ENCODE data around the gene KCNRG. TPM values are rescaled to one million over a fixed set of nuclear protein-coding genes. Genes with fewer than 3 reads are reported as not detected.

KCNRG gene
- total and polyA plus RNA-seq, 2 donors: 0.68 to 3.5 TPM

DNA sequence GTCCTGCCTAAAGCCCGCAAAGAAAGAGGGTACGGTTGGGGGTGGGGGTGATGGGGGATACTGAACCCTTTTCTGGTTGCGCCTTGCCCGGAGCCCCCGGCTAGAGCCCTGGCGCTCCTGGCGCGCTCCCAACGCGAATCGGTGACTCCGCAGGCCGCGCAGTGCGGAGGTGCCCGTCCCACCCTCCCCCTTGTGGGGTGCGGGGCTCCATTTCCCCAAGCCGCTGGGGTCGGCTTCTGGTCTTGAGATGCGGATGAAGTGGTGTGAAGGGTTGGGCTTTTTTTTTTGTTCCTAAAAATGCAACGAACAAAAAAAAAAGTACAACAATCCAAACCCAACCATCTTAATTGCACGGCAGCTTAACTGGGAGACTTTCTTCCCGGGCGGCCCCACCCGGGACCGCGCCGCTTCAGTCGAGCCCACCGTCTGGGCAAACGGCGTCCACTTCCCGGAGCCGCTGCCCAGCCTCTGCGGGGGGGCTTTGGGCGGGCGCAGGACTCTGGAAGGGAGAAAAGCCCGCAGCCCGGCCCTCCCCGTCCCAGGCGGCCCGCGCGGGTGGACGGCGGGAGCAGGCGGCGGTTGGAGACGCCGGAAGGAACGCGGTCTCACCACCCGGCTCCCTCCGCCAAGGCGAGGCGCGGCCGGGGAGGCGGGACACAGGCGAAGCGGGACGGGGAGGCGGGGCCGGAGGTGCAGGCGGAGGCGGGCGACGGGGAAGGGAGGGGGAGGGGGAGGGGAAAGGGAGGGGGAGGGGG, 18.9 kb upstream of the KCNRG start:
- Histone ChIP-seq H3K27ac (ENCODE audit: low read depth) (peak overlapping the region; percentile 90), H3K4me3 (ENCODE audit: low read depth, low read length) (peak overlapping the region; percentile 69), H3K4me1 (ENCODE audit: insufficient read depth) (peaks cover 5% of the 10 kb centered on the region), H3K36me3 (ENCODE audit: insufficient read depth) (no peaks in the 10 kb centered on the region)
- under 1% methylated on average over 65 of the region's 68 CpGs for WGBS
- DNase-seq (ENCODE audit: extremely low spot score): peak; percentile 75

GRCh38 chr13:49996951-49997895, 18.0 kb upstream of the KCNRG start, which contains the start of gene TRIM13:
Gene TRIM13 (plus strand): TSS chr13:49997042. CDS start chr13:50011941, 14,899 bp downstream.
- H3K4me1 ChIP-seq (ENCODE audit: insufficient read depth): peaks cover 5% of the 10 kb centered on the region
- peak within 1 kb of the TSS; percentile 69 for H3K4me3 ChIP-seq (ENCODE audit: low read depth, low read length)
- WGBS: under 1% methylated on average over 55 of the region's 56 CpGs
- peak within 1 kb of the TSS; percentile 99 for H3K27ac ChIP-seq (ENCODE audit: low read depth)
- H3K36me3 ChIP-seq (ENCODE audit: insufficient read depth): no peaks in the 10 kb centered on the region
- peak; percentile 80 for DNase-seq (ENCODE audit: extremely low spot score)

DNA sequence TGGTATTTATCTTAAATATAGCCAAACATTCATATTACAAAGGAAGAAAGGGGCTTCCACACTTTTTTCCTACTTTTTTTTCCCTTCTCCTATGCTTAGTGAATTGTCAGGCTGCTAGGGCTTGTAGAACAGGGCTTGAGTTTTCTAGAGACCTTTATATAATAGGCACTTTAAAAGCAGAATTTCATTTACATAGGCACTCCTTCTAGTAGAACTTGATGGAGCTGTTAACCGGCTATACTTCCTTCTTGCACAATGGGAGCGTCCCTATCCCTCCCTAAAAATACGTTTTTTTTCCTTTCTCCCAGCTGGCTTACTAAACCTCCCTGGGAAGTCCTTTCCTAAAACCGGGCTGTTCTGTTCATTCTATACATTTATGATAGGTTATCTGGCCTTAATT, 17.3 kb upstream of the KCNRG start:
- no peak overlapping the region for H3K27ac ChIP-seq (ENCODE audit: low read depth)
- whole genome bisulfite sequencing: 12% methylated on average over 4 of the region's 4 CpGs
- DNase-seq (ENCODE audit: extremely low spot score): peak; percentile 47
- H3K4me3 ChIP-seq (ENCODE audit: low read depth, low read length): peak overlapping the region; percentile 62
- peaks cover 5% of the 10 kb centered on the region for H3K4me1 ChIP-seq (ENCODE audit: insufficient read depth)
- no peaks in the 10 kb centered on the region for H3K36me3 ChIP-seq (ENCODE audit: insufficient read depth)

- H3K4me3 ChIP-seq (ENCODE audit: low read depth, low read length): no peak overlapping the region
- 73% methylated on average over 22 of the region's 22 CpGs for WGBS
- no peak for DNase-seq (ENCODE audit: extremely low spot score)
- H3K36me3 ChIP-seq (ENCODE audit: insufficient read depth): no peaks in the 10 kb centered on the region
- H3K4me1 ChIP-seq (ENCODE audit: insufficient read depth): peaks cover 5% of the 10 kb centered on the region
- H3K27ac ChIP-seq (ENCODE audit: low read depth): no peak overlapping the region
Measured at GRCh38 chr13:49998714-49999624, 16.3 kb upstream of the KCNRG start.

DNA sequence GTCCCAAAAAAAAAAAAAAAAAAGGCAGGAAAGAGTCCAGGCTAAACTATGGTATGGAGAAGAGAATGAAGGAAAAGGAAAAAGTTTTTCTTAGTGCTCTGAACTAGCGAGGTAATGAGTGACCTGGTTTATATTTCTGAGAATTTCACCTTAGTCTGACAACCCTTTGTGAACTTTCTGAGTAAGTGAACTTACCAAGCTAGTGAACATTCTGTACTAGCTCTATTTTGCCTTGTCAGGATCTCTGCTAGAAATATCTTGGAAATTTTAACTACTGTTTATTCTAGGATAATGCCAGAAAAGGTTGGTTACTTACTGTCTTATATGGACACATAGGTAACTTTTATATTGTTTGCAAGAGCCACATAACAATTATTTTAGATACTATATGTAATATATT, 14.0 kb upstream of the KCNRG start:
- 74% methylated on average over 1 of the region's 1 CpG for WGBS
- Histone ChIP-seq H3K27ac (ENCODE audit: low read depth) (no peak overlapping the region), H3K36me3 (ENCODE audit: insufficient read depth) (peaks cover 2% of the 10 kb centered on the region), H3K4me3 (ENCODE audit: low read depth, low read length) (no peak overlapping the region), H3K4me1 (ENCODE audit: insufficient read depth) (peaks cover 5% of the 10 kb centered on the region)
- DNase-seq (ENCODE audit: extremely low spot score): no peak

DNA sequence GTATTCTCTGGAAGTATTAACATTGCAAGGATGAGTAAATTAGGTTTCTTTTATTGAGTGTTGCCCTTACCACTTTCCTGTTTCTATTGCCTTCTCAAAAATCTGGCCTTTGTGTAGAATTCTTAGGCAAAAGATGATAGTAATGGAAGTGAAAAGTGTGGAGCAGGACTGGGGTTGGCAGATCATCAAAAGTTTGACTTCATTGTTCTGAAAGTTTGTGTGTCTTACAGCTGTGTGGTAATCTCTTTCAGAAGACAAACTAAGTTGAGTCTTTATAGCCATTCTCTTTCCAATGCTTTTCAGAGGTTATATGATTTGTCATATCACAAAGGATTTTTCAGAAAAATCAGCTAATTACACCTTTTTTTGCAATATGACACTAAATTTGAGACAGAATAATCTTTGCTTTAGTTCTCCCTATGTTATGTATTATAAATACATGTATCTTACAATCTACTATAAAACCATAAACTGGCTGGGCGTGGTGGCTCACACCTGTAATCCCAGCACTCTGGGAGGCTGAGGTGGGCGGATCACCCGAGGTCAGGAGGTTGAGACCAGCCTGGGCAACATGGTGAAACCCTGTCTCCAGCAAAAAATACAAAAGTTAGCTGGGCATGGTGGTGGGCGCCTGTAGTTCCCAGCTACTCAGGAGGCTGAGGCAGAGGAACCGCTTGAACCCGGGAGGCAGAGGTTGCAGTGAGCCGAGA, 8.7 kb upstream of the KCNRG start:
- no peak overlapping the region for H3K27ac ChIP-seq (ENCODE audit: low read depth)
- WGBS: 97% methylated on average over 7 of the region's 7 CpGs
- H3K4me1 ChIP-seq (ENCODE audit: insufficient read depth): no peaks in the 10 kb centered on the region

GRCh38 chr13:50011461-50011860, 3.8 kb upstream of the KCNRG start:
- peaks cover 4% of the 10 kb centered on the region for H3K36me3 ChIP-seq (ENCODE audit: insufficient read depth)
- no peak overlapping the region for H3K27ac ChIP-seq (ENCODE audit: low read depth)
- DNase-seq (ENCODE audit: extremely low spot score): no peak
- WGBS: 94% methylated on average over 1 of the region's 1 CpG
- no peak overlapping the region for H3K4me3 ChIP-seq (ENCODE audit: low read depth, low read length)
- H3K4me1 ChIP-seq (ENCODE audit: insufficient read depth): no peaks in the 10 kb centered on the region

More for the DNA sequence above, 8.7 kb upstream of the KCNRG start:
- H3K4me3 ChIP-seq (ENCODE audit: low read depth, low read length): no peak overlapping the region
- DNase-seq (ENCODE audit: extremely low spot score): no peak
- H3K36me3 ChIP-seq (ENCODE audit: insufficient read depth): peaks cover 2% of the 10 kb centered on the region

GRCh38 chr13:50012396-50013169, 2.7 kb upstream of the KCNRG start:
- H3K4me3 ChIP-seq (ENCODE audit: low read depth, low read length): no peak overlapping the region
- H3K4me1 ChIP-seq (ENCODE audit: insufficient read depth): no peaks in the 10 kb centered on the region
- WGBS: 91% methylated on average over 6 of the region's 6 CpGs
- DNase-seq (ENCODE audit: extremely low spot score): no peak
- peaks cover 4% of the 10 kb centered on the region for H3K36me3 ChIP-seq (ENCODE audit: insufficient read depth)
- H3K27ac ChIP-seq (ENCODE audit: low read depth): no peak overlapping the region

DNA sequence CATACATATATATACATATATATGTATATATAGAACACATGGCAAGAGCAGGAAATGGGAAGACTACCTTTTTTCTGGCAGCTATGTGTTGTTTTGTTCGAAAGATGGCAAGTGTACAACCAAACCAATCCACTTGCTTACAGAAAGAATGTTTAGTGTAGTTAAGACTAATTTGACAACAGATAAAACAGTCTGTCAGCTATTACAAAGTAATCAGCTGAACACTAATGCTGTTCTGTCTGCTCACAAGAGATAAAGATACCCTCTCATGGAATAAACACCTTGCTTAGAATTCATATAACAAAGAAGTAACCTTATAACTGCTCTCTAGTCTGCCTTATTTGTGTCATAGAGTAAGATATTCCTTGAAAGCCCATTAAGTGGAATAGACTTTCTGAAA, 858 bp upstream of the KCNRG start:
- H3K4me1 ChIP-seq (ENCODE audit: insufficient read depth): no peaks in the 10 kb centered on the region
- 90% methylated on average over 1 of the region's 1 CpG for WGBS
- DNase-seq (ENCODE audit: extremely low spot score): no peak
- H3K27ac ChIP-seq (ENCODE audit: low read depth): no peak overlapping the region
- peaks cover 4% of the 10 kb centered on the region for H3K36me3 ChIP-seq (ENCODE audit: insufficient read depth)
- no peak overlapping the region for H3K4me3 ChIP-seq (ENCODE audit: low read depth, low read length)

- Histone ChIP-seq H3K27ac (ENCODE audit: low read depth) (no peak overlapping the region), H3K36me3 (ENCODE audit: insufficient read depth) (peaks cover 4% of the 10 kb centered on the region), H3K4me3 (ENCODE audit: low read depth, low read length) (no peak overlapping the region), H3K4me1 (ENCODE audit: insufficient read depth) (no peaks in the 10 kb centered on the region)
- no peak for DNase-seq (ENCODE audit: extremely low spot score)
- 39% methylated on average over 4 of the region's 4 CpGs for WGBS
Measured at GRCh38 chr13:50015750-50016149, 506 bp downstream of the KCNRG start.

DNA sequence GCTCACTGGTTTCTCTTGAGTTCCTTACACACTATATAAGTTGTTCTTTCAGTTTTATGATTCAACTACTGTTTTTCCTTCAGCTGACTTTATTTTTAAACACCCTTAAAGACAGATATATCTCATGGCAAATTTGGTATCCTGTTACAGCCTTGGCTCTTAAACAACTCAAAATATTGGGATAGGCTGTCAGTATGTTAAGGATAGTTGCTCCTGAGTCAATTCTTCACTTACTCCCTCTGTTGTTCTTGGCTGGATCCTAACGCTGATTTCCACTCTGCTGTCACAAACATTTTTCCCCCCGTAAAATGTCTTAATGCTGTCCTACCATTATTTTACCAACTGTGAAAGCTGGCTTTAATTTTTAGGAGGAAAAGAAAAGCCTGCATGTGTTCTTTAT, 1.2 kb downstream of the KCNRG start:
- Histone ChIP-seq H3K4me1 (ENCODE audit: insufficient read depth) (no peaks in the 10 kb centered on the region), H3K27ac (ENCODE audit: low read depth) (no peak overlapping the region), H3K36me3 (ENCODE audit: insufficient read depth) (peaks cover 4% of the 10 kb centered on the region), H3K4me3 (ENCODE audit: low read depth, low read length) (no peak overlapping the region)
- WGBS: 71% methylated on average over 2 of the region's 2 CpGs
- DNase-seq (ENCODE audit: extremely low spot score): no peak

DNA sequence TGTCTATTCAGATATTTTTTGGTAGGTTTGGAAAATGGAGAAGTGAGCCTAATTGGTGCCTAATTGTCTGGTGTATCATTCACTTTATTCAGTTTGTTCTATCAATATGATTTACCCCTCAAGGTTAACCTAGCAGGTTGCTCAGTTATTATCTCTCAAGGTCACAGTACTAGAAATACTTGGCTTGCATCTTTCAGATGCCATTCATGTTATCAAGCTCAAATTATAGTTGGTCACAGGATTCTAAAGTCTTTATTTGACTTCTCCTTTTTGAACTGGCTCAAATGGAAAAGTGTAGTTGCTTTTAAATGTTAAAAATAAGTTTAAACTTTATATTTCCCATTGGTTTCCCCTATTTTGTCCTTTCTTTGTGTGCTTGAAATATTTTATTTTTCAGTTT, 2.6 kb downstream of the KCNRG start:
- no peaks in the 10 kb centered on the region for H3K36me3 ChIP-seq (ENCODE audit: insufficient read depth)
- H3K27ac ChIP-seq (ENCODE audit: low read depth): no peak overlapping the region
- H3K4me1 ChIP-seq (ENCODE audit: insufficient read depth): no peaks in the 10 kb centered on the region

More for the DNA sequence above, 2.6 kb downstream of the KCNRG start:
- H3K4me3 ChIP-seq (ENCODE audit: low read depth, low read length): no peak overlapping the region
- DNase-seq (ENCODE audit: extremely low spot score): no peak
